GM21360 (cell line): ENCODE results near the gene ACTR10.

Source experiments
- ATAC-seq: cut with Tn5 transposase; IDR thresholded peaks from one replicate; pipeline ENCODE4 v1.9.1; 2021; ENCODE audit warnings: mild to moderate bottlenecking, moderate library complexity; ENCODE audit not compliant: unreplicated experiment

The ACTR10 gene

DNA sequence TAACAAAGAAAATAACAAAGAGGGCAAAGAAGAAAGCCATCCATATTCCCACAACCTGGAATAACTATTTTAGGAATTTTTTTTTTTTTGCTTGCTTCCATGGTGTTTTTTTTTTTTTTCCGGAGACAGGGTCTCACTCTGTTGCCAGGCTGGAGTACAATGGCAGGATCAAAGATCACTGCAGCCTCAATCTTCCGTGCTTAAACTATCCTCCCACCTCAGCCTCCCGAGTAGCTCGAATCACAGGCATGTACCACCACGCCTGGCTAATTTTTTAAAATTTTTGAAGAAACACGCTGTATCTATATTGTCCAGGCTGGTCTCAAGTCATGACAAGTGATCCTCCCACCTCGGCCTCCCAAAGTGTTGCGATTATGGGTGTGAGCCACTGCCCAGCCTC lies 78.2 kb downstream of the ACTR10 start:
- ATAC-seq, result no peak

- peak; percentile 64 for ATAC-seq
Observed at GRCh38 chr14:58280954-58281787, 81.2 kb downstream of the ACTR10 start.

DNA sequence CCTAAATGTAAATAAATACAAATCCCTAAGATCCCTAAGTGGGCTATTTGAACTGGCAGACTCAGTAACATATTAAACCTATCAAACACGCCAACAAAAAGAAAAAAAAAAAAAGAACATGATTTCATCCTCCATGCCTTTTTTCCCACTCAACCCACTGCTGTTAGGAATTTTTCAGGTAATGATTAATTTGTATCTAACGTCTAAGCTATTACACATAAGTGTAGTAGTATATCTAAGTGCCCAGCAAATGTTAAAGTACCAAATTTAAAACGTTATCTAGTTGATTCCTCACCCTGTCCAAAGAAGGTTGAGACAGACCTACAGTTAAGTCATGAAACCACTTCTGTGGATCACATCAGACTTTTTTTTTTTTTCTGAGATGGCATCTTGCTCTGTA lies 82.0 kb downstream of the ACTR10 start:
- no peak for ATAC-seq

- ATAC-seq, result no peak
Observed at GRCh38 chr14:58282925-58283593, 83.1 kb downstream of the ACTR10 start.

- no peak for ATAC-seq
Observed at GRCh38 chr14:58283730-58284129, 83.8 kb downstream of the ACTR10 start.

DNA sequence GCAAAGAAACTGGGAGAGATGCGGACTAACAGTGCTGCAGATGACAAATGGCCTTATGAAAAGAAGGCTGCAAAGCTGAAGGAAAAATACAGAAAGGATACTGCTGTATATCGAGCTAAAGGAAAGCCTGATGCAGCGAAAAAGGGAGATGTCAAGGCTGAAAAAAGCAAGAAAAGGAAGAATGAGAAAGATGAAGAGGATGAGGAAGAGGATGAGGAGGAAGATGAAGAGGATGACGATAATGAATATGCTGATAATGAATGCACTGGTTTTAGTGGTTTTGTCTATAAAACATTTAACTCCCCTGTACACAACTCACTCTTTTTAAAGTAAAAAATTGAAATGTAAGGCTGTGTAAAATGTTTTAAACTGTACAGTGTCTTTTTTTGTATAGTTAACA lies 85.2 kb downstream of the ACTR10 start:
- ATAC-seq, result no peak
